LoVo (cell line): ENCODE data around the gene SREK1.
"Not testable (repeated sequence)": the region's sequence is repeated elsewhere in the genome, so short reads cannot be mapped to it uniquely, and the experiment has no call there.

Source experiments
- DNase-seq: peaks from one replicate; pipeline ENCODE4 v3.0.0-alpha.2; 2016; ENCODE audit warnings: low spot score

The SREK1 gene, protein sequence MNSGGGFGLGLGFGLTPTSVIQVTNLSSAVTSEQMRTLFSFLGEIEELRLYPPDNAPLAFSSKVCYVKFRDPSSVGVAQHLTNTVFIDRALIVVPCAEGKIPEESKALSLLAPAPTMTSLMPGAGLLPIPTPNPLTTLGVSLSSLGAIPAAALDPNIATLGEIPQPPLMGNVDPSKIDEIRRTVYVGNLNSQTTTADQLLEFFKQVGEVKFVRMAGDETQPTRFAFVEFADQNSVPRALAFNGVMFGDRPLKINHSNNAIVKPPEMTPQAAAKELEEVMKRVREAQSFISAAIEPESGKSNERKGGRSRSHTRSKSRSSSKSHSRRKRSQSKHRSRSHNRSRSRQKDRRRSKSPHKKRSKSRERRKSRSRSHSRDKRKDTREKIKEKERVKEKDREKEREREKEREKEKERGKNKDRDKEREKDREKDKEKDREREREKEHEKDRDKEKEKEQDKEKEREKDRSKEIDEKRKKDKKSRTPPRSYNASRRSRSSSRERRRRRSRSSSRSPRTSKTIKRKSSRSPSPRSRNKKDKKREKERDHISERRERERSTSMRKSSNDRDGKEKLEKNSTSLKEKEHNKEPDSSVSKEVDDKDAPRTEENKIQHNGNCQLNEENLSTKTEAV

GRCh38 chr5:66144074-66144833, at the start of gene SREK1:
Gene SREK1, plus strand, starts transcription at chr5:66144300. Its CDS starts 77 bp downstream, at chr5:66144377.
- peak; percentile 96 for DNase-seq

DNA sequence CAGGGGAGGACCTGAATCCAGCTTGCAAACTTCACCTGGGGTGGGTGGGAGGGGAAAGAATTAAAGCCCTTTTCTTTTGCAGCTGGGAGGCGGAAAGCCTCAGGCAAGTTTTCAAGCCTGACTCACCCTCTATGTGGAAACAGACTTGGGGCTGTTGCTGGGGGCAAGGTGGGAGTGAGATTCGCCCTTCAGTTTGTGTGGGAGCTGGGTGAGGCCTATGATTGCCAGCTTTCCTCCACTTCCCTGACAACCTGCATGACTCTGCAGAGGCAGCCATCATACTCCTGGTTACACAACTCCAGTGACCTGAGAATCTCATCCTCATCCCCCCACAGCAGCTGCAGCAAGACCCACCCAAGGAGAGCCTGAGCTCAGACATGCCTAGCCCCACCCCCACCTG, 43.2 kb upstream of the SREK1 start:
- no peak for DNase-seq

GRCh38 chr5:66113160-66113559, 30.9 kb upstream of the SREK1 start:
- no peak for DNase-seq

GRCh38 chr5:66118304-66118703, 25.8 kb upstream of the SREK1 start:
- no peak for DNase-seq

DNA sequence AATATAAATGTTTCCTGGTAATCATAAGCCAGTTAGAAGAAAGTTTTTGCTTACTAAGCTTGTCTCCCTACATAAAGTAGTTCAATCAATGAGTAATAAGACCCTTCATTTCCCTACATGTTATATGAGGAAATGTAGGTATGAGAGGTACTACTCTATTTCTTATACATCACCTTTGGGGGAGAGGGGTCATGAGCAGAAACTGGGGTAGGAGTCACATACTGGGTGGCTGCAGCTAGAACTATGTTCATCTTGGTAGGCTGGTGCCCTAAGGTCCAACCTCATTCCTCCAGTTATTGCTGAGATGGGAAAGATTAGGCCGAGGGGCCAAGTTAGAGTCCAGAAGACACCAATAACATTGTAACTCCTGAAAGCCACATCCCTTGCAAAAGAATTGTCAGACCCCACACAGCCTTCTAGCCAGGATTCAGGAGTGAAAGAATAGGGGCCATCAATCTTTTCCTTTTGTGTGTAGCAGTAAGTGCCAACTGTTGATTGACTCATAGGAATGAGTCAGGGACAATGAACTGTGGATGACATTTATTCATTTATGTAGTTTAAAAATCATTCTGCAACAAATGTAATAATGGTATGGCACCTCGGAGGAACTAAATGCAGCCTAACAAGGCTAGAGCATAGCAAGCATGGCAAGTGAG, 21.6 kb upstream of the SREK1 start:
- DNase-seq: no peak

DNA sequence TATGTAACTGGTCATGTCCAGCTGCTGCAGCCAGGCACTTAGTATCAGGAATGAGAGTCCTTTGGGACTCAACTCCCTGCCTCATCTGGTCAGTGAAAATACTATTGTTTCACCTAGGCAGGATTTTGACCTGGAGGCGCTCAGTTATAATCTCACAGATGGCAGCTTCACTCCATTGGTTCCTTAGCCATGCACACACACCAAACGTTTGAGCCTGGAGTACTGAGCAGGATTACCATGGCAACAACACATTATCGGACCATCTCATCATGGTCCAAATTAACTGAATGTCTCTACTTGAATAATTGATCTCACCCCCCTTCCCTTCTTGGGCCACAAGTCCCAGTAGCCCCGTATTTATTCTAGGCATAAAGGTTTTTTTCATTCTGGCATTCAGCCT, 15.0 kb upstream of the SREK1 start:
- no peak for DNase-seq

GRCh38 chr5:66130493-66130892, 13.6 kb upstream of the SREK1 start:
- no peak for DNase-seq

DNA sequence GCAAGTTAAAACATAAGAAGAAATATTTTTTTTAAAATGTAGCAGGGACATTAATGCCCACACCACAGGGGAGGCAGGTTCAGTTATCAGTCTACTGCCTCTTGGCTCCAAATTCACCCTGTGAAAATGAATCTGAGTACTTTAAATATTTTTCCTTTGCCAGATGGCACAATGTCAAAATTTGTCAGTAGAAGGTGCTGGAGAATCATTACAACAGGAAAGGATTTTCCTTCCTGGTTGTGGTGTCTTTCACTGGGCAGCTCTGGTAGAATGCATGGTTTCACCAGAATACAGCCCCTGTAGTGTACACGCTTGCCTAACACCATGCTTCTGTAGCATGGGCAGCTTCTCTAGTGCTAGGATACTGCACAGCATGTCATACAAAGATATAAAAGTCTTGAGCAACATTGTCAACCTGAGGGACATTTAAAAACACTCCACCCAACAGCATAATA, 9.7 kb upstream of the SREK1 start:
- no peak for DNase-seq

DNA sequence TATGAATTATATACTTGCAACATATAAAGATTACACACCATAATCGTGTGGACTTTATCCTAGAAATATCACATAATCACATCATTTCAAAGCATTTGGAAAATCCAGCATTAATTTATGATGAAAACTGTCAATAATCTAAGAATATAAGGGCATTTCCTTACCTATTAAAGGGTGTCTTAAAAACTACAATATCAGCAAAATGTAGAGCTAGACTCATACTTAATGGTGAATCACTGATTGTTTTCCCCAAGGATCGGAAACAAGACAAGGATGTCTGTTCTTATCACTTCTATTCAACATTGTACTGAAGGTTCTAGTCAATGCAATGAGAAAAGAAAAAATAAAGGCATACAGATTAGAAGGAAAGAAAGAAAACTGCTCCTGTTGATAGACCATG, 8.0 kb upstream of the SREK1 start:
- DNase-seq: no peak

DNA sequence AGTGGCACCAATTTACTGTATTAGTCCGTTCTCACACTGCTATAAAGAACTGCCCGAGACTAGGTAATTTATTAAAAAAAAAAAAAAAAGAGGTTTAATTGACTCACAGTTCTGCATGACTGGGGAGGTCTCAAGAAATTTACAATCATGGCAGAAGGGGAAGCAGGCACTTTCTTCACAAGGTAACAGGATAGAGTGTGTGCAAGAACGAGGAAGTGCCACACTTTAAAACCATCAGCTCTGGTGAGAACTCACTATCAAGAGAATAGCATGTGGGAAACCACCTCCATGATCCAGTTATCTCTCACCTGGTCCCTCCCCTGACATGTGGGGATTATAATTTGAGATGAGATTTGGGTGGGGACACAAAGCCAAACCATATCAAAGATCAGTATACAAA, 7.2 kb upstream of the SREK1 start:
- DNase-seq: not testable (repeated sequence)

GRCh38 chr5:66138637-66139317, 5.3 kb upstream of the SREK1 start:
- DNase-seq: no peak

- no peak for DNase-seq
Observed at GRCh38 chr5:66139318-66139712, 4.8 kb upstream of the SREK1 start.

DNA sequence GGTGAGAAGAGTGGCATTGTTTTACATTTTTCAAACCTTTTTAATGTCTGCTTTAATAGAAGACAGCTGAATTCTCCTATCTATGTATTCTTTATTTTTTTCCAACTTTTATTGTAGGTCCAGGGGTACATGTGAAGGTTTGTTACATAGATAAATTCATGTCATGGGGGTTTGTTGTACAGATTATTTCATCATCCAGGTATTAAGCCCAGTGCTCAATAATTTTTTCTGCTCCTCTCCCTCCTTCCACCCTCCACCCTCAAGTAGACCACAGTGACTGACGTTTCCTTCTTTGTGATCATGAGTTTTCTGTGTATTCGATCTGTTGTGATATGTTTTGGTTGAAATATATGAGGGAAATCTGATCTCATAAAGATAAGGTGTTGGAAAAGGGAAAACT, 1.7 kb upstream of the SREK1 start:
- no peak for DNase-seq

- DNase-seq: no peak
Observed at GRCh38 chr5:66143473-66144073, 527 bp upstream of the SREK1 start.

DNA sequence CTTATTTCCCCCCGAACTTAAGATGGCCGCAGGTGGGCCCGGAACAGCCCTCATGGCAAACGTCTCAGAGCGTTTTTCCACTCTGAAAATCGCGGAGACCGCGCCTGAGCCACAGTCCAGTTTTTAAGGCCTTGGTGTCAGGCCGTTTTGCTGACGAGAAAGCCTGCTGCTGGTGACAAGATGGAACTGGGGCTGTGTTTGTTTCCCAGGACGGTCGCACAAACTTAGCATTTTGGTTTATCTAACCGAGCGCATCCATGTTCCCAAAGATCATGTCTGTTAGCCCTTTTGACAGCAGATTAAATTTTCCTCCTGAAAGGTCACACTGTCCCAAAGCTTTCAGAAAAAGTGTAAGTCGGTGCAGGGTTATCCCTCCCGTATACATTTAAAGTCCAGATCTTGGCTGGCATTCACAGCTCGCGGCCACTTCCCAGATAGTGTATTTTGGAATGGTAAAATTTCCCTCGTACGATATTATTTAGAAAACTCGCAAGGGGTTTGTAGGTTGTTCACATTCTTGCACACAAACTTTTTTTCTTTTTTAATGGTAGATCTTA, 812 bp downstream of the SREK1 start:
- no peak for DNase-seq

DNA sequence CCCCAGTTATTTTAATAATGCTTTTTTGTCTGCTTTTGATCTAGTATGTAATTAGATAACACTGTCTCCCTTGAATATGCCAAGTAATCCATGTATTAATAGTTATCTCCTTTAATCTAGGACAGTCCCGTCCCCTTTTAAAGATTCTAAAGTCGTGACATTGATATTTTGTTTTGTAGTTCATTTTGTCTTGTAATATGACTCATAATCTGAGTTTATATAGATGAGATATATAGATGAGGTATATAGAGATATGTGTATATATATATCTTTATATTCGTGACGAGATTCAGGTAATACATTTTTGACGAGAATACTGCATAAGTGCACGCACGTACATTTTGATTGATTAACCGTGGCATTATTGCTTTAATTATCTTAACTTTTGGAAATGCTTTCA, 1.6 kb downstream of the SREK1 start:
- no peak for DNase-seq

DNA sequence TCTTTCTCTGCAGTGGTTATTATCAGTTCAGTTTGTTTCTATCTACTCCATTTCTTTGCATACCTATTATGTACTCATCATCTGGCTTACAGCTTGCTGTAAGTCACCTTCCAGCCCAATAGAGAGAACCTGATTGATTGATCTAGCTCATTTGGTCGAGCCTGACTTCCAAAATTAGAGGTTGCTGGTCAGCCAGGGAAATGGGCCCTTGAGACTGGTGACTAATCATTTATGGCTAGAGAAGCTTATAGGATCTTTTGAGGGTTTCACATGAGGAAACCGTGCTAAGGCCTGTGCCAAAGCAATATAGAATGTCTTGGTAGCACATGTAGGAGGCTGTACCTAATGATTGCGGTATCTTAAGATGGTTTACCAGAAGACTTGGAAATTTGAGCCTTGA, 5.8 kb downstream of the SREK1 start:
- no peak for DNase-seq

DNA sequence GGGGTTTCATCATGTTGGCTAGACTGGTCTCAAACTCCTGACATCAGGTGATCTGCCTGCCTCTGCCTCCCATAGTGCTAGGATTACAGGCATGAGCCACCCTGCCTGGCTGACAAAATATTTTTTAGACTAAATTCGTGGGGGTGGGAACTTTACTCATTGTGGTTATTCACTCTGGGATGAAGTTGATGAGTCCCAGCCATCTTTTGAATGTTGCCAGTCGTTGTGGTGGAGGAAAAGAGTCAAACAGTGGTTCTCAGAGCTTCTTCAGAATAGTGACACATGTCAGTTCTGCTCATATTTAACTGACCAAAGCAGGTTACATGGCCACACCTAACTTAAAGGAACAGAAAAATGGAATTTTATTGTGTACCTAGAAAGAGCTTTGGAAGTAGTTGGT, 6.9 kb downstream of the SREK1 start:
- DNase-seq: no peak

DNA sequence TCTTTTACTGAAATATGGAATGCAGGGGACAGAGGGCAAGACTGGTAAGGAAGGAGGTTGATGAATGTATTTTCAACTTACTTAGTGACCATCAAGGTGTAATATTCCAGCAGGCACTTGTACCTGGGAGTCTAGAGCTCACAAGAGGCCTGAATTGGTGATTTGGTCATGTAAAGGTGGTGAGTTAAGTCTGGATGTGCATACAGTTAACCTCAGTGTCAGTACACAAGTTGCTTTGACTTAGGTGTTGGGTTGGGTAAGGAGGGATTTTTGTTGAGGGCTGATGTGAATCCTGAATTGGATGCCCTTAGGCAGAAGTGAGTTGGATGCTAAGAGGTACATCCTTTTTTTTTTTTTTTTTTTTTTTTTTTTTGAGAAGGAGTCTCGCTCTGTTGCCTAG, 7.4 kb downstream of the SREK1 start:
- no peak for DNase-seq

GRCh38 chr5:66157046-66157445, 12.9 kb downstream of the SREK1 start:
- no peak for DNase-seq

- no peak for DNase-seq
Observed at GRCh38 chr5:66161356-66161755, 17.3 kb downstream of the SREK1 start.
